T47D (cell line): ENCODE results near the gene ADGRG4.

Experiments used
- DNase-seq, 2 experiments: peaks; one replicate each; pipeline versions ENCODE4 v3.0.0 to v3.0.0-alpha.2; 2011 to 2012; ENCODE audit warnings: low read depth in 1 of 2, low spot score in 1 of 2
- JUND ChIP-seq: IDR thresholded peaks from 2 replicates; pipeline ENCODE4 v1.6.1; 2012; ENCODE audit warnings: low read depth
- in situ Hi-C: cut with HindIII; loops from 2 replicates; pipeline ENCODE4 v1.10.0; 2016; ENCODE audit warnings: low sequenced_read_pairs, low pct_unique_long_range_greater_than_20kb

ADGRG4 gene

DNA sequence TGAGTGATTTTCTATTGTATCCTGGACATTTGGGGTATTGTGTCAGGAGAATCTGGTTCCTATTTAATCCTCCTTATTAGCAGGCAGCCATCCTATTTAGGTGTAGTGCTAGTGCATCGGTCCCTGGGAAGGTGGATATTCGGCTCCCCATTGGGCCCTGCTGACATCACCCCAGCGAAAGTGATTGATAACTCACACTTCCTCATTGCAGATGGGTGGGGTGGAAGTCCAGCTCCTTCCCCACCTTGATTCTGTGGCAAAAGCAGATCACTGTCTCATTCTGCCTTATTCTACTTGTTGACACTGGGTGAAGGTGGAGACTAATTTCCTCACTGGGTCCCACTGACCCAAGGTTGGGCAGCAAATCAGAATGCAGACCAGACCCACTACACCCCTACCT lies 163.8 kb downstream of the ADGRG4 start:
- in situ Hi-C loops: no loop called here
- TF ChIP-seq JUND: no peak
- DNase-seq: no peak
